HL-60/S4 (cell line): Measurements from ENCODE around the gene NRG3.

Experiments
- in situ Hi-C: fragments of 300-500 bp; cut with MboI; formaldehyde crosslinking; loops from 2 replicates; pipeline ENCODE4 v1.14.3; 2022; ENCODE audit warnings: low sequenced_read_pairs

The NRG3 gene

DNA sequence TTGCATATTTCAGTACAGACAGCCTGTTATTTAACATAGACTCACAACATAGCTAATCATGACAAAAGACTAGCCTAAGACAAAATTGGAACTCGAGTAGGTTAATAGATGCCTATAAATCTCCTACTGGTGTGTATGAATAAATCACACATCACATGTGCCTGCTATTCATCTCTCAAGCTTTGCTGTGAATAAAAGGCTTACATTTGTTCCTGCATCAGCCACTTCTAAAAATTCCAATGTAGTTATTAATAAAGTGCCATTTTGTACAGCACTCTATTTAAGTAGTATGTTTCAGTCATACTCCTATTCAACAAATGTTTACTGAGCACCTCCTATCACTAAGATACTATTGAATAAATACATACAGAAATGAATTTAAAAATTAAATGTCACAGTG lies 486.3 kb downstream of the NRG3 start:
- in situ Hi-C loops, result no loop called here

DNA sequence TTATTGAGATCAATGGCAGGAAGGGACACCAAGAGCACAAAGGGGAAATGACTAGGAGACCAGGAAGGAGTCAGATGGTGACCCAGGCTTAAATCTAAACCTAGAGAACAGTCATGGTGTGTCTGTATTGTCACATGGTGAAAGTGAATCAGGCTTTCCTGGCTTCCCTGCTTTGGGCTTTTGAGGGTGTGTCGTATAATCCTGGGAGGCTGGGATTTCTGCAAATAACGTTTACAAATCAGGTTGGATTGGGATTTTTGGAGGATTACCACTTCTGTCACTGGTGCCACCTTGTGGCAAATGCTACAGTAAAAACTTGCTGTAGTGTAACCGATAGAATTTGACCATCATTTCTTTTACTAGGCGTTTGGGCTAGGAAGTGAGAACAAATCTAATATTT lies 502.6 kb downstream of the NRG3 start:
- in situ Hi-C loops, result no loop called here

DNA sequence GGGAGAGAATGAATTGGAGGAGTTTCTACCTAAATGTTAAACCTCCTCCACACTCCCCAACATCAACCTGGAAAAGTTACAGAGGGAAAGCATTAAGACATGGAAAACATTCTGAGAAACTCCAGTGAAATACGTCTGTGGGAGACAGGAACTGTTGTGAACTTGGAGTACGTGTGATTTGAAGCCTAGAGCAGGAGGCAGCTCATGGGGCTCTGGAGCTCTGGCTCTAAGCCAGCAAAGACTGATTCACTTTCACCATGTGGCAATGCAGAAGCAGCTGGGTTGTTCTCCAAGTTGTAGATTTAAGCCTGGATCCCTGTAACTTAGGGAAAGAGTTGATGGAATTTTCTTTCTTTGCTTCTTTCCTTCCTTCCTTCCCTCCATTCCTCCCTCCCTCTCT lies 503.2 kb downstream of the NRG3 start:
- in situ Hi-C loops, result no loop called here

DNA sequence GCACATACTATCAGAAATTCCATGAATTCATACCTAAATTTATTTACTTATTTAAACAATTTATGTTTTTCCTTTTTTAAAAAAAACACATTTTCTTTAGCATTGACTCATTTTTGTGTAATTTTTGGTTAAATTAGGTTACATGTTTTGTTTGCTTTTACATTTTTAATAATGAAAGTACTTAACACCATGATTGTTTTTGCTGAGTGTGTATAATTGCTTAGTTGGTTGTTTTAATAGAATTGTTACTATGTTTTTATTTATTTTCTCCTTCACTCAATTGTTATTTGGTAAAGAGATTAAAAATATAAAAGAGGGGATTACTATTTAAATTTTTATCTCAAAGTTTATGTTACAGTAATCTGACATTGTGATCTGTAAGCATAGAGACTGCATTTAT lies 508.4 kb downstream of the NRG3 start:
- in situ Hi-C loops, result no loop called here

DNA sequence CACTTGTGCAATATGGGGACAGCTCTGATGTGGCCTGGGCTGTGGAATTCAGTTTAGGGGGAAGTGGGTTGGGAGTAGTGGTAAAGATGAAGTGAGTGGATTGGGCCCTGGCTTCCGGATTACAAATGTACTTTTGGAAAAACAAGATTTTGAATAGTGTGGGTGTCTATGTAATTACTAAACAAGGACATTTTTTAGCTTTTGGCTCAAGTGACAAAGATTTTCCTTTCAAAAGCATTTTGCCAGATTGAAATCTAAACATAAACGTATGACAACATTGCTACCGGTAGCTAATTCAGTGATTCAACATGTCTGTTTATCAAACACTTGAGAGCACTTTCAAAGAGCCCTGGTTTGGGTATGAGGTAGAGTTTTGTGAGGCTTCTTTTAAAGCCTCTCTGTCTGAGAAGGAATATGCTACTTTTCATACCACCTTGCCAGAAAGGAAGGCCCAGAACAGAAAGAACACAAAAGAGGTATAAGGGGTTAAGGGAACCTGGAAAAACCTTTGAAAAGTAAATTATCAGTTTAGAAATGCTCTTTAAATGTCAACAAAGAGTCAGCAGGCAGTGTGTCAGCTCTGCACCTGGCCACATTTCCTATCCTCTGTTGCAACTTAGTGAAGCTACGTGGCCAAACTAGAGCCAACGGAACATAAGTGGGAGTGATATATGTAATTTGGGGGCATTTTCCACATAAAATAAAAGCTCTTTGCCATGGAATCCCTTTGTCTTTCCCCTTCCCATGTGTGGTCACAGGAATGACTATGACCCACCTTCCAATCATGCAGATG lies 516.1 kb downstream of the NRG3 start:
- in situ Hi-C loops, result no loop called here

DNA sequence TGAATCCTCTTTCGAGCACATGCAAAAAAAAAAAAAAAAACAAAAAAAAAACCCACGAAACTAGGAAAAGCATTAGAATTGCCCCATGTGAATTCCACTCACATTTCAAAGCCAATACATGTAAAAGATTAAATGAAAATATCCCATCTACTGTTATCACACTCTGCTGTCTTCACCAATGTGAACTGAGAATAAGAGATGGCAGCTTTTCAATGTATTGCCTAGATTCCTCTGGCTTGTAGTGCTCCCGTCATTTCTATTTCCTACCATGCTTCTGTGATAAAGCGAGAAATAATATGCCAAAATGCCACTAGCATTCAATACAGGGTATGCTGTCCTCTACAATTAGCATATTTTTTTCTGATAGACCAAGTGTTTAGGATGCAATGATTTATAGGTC lies 517.0 kb downstream of the NRG3 start:
- in situ Hi-C loops, result no loop called here

DNA sequence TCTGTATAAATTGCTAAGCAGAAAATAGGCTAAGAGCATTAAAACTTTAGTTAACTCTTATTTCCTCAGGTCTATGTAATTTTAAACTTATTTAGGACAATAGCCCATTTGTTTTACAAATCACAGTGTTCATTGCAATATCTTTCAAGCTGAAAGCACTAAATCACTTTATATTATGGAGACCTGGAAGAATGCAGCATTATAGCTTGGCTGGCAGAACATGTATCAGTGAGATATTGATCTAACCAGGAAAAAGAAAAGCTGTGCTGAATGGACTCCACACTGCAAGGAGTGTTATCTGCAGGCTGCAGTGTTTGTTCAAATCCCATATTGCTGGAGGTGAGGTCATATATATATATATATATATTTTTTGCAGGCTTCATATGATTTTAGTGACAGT lies 517.5 kb downstream of the NRG3 start:
- in situ Hi-C loops, result no loop called here

DNA sequence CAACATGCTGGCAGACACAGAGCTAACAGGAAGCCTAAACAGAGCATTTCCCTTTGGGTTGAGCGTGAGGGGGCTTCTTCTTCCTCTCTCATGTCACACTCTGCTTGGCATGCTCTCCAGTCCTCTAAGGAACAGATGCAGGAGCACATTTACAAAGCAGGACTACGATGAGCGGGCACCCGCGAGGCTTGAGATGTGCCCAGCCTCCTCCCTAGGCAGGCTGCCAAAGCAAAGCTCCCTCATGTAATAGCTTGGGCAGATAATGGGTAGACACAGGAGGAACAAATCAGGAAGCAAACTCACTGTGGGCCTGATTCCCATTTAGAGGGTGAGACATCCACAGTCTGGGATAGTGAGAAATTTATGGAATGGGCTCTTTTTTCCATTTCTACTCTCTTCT lies 519.1 kb downstream of the NRG3 start:
- in situ Hi-C loops, result no loop called here

DNA sequence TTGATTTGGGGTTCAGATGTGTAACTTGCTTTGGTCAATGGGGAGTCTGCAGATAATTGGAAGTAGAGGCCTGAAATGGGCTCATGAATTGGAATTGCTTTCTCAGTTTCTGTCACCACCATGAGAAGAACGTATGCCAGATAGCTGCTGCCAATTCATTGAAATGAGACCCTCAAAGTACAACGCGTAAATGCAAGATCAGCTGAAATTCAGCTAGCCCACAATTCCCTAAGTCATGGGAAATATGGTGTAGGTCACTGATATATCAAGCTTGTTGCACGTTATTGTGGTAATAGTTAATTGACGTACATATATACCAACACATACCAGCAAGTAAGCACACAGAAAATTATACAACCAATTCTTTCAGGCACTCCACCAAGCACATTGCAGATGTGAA lies 520.0 kb downstream of the NRG3 start:
- in situ Hi-C loops, result no loop called here

DNA sequence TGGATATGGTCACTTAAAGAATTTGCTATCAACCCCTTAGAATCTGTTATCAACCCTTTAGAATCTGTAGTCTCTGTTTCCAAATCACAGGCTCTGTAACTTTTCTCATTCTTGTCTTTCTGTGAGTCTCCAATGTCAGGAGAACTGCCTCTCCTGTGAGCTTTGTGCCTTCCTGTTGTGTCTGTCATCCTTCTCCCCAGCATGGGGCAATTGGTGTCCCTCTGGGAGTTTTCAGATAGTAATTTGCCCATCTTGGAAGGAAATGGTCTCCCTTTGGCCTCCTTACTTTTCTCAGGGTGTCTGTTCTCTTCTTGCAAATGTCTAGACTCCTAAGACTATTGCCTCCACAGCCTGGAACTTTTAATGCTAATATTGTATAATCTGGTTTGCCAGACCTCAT lies 521.9 kb downstream of the NRG3 start:
- in situ Hi-C loops, result no loop called here

DNA sequence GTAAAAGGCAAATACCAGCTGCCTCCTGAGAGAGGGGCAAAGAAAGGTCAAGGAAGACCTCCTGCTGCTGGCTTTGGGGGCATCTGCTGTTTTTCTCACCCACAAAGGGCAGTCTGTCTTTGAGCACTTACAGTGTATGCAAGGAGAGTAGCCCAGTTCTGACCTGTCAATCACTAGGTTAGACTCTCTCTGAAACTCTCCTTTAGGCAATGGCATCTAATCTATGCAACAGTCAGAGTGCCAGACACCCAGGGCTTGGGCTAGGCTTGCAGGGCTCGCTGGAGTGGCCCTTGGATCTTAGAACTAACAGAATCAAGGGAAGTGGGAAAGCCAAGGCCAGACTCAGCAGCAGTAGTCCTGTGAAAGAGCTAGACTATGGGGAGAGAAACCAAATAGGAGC lies 522.9 kb downstream of the NRG3 start:
- in situ Hi-C loops, result no loop called here

DNA sequence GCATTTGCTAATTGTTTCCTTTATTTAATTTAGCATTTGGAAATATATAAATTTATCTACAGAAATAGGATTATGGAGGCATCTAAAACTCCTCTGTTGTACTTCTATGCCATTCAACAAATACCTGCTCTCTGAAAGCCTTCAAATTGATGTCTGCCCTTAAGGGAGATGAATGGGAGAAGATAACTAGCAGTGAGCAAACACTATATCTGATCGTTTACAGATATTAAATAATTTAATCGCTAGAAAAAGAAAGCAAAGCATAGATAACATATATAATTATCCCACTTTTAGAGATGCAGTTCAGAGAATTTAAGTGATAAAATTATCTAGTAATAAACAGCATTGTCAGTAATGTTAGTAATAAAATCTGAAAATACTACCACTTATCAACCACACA lies 524.9 kb downstream of the NRG3 start:
- in situ Hi-C loops, result no loop called here

DNA sequence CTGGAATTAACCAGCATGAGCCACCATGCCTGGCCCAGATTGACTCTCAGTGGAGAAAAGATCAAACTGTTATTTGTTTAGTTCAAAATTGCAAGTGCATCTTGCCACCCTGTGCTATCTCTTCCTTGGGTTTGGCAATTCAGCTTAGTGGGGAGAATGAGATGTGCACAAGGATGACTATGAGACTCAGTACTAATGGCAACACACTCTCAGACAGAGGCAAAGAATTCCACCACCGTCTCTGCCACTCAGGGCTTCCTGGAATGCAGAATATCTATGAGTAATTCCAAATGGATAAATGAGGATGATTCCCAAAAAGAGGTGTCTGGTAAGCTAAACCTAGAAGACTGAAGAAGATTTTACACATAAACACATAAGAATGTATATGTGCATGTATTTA lies 525.8 kb downstream of the NRG3 start:
- in situ Hi-C loops, result no loop called here

DNA sequence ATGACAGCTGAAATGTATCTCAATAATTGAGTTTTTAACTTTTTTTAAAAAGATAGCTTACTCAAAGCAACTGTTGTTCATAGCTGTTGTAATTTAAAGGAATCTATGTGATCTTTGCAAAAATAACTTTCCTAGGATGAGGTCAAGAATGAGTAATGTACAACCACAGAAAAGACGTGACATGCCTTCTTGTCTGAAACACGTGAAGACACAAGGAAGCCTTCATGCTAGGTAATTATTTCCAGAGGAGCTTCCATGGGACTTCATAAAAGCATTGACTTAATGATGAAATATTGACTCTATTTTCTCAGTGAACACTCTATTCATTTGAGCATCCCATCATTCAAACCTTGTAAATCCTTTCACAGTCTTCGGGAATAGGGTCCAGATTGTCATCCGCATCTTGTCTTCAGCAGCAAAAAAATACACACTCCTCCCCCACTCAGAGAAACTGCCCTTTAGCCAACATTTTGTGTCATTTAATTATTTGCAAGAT lies 528.0 kb downstream of the NRG3 start:
- in situ Hi-C loops, result no loop called here

DNA sequence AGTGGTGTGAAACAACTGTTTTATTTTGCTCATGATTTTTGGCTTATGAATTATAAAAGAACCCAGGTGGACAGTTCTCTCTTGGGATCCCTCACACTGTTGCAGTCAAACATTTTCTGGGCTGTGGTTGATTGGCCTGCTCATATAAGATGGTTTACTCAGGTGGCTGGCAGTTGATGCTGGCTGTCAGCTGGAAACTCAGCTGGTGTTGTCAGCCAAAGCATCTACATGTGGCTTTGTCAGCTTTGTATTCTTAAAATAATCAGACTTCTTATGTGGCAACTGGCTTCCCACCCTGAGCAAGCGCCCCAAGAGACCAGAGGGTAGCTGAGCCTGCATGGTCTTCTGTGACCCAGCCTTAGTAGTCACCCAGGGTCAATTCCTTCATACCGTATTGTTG lies 534.7 kb downstream of the NRG3 start:
- in situ Hi-C loops, result no loop called here

DNA sequence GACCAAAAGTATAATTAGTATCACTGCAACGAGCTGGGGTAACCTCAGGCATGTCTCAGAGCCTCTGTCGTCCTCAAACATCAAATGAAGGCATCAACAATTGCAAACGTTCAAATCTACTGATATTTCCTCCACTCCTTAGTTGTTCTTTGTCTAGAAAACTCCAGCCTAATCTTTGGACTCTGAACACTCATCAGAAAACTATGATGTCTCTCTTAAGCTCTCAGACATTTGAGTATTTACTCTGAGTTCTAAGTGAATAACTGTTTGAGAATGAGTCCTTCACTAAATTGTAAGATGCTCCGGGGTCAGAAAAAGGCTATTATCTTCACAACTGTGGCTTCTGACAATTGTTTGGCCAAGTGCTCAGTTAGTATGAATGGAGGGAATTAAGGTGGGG lies 536.4 kb downstream of the NRG3 start:
- in situ Hi-C loops, result no loop called here

DNA sequence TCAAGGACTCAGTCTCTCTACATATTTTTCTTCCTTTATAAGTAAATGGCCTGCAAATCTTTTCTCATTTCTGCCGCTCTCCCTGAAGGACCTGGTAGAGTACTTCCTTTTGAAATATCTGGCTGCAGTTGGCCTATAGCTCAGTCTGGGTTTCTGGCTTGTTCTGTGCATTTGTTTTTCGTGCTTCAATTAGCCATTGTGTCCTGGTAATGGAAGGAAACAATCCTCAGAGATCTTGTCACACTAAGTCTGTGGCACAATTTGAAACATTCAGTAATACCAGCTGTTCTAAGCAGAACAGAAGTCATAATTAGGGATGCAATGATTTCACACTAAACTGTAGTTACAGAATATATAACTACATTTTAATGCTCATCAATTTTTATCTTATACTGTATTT lies 545.0 kb downstream of the NRG3 start:
- in situ Hi-C loops, result no loop called here

DNA sequence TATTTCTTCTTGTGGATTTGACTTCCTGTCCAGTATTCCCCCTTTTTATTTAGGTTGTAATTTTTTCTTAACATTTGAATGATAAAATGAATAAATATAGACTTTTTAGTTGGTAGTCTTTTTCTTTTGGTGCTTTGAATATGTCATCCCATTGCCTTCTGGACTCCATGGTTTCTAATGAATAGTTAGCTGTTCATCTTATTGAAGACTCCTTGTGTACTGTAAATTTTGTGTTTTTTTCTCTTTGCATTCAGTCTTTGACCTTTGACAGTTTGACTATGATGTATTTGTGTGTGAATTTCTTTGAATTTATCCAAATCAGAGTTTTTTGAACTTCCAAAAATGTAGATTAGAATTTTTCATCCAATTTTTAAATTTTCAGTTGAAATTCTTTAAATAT lies 554.3 kb downstream of the NRG3 start:
- in situ Hi-C loops, result no loop called here

DNA sequence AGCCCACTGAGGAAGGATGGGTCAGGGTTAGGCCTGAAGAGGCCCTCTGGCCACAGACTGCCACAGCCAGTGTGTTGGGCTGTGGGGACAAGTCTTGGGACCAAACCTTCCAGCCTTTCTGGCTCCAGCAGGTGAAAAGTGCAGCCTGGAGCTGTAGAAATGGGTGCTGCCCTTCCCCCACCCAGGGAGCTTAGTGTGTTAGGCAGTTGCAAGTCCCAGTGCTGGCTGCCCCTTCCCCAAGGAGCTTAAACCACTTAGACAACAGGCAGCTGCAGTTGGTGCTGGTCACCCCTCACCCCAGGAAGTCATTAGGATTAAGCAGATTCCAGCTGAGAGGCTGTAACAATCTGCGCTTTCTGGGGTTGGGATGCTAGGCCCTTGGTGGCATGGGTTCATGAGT lies 563.3 kb downstream of the NRG3 start:
- in situ Hi-C loops, result no loop called here

DNA sequence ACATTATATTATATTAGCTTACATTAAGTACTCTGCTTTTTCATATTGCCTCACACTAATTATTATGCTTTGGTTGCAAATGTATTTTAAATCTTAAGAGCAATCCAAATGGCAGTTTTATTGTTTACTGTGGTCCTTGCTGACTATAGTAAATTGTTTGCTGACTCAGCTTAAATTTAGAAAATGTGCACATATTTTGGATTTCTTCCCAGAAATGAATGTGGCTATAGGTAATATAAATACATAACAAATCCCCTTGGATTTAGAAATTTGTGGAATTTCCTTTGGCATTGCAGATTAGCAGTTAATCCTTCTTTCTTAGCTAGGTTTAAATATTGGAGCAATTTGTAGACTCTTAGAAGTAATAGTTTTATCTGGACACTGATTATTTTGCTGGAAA lies 565.8 kb downstream of the NRG3 start:
- in situ Hi-C loops, result no loop called here

DNA sequence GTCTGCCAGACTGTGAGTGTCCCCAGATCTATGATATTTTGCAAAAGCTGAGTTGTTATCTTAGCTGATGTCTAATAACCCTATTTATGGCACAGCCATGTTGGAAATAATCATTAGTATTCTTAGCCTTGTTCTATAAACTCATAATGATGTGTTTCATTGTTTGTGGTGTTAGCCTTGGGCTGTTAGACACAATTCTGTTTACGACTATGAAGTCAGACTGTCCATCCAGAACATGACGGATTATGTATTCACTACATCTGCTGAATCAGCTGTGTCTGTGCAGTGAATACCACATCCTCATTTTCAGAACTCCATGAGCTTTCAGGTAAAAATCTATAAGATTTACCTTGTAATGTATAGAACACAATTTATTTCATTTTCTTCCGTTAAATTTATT lies 577.1 kb downstream of the NRG3 start:
- in situ Hi-C loops, result no loop called here

DNA sequence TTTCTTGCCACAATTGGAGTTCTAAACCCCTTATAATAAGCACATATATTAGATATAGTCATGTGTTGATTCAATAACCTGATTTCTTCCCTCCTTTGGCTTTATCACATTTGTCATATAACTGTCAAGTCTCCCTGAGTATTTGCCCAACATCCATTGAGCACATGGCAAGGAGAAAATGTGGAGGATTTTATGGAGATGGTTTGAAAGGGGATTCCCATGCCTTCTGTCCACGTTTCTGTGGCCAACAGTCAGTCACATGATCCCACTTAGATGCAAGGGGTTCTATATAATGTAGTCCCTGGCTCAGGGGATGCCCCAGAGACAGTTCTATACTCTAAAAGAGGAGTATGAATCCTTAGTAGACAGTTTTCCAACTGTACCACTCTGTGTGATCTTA lies 577.7 kb downstream of the NRG3 start:
- in situ Hi-C loops, result no loop called here

DNA sequence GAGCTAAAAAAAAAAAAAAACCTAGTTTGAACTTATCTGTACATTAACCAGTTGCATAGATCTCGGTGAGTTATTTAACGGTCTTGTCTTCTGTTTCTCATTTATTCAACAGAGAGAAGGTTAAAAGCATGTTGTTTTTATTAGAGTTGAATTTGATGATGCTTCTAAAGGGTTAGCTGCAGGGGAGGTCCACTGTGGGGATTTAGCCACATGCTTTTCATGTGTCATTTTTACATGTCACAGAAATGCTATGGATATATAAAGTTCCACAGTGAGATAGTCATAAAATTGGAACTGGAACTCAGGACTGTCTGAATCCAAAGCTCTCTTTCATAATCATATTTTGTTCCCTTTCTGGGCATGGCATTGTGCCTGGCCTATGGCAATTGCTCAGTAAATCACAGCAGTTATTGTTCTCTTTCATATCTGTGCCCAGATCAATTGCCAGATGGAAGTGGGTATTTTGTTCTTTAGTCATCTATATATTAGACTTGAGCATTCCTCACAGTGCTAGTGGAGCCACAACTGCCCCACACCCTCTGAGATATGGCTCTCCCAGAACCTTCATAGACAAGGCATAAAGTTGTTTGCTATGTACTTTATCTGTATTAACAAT lies 578.8 kb downstream of the NRG3 start:
- in situ Hi-C loops, result no loop called here
